Measurements from ENCODE around the gene NAA15. TPM values are rescaled to one million over a fixed set of nuclear protein-coding genes. Genes with fewer than 3 reads are reported as not detected.

The NAA15 gene
- total RNA-seq, 1 experiment from 2014 or later, result 55.0 TPM

DNA sequence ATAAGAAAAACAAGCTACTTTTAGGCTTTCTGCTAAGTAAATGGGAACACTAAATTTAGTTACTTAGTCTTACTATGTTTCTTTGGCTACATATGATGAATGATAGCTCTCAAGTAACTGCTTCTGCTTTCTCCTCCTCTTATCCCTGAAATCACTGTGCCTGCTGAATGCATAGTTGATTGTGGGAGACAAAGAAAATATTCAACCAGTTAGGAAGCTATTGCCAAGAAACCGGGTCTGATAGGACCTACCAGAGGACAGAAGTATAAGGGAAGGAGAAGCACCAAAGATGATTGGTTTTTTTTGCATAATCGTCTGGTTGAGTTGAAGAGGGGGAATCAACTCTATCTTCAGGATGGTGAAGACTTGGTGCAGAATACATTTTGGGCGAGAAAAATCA lies 29.0 kb downstream of the NAA15 start:
- BruUV-seq (replicated peaks), result no TSS peak
- in situ Hi-C loops (cut with HindIII; ENCODE audit: low pct_unique_long_range_greater_than_20kb, low sequenced_read_pairs) (no loop called here), intact Hi-C loops (cut with micrococcal nuclease; ENCODE audit: unreplicated experiment) (no loop called here)
- H3K4me1 ChIP-seq (ENCODE audit: control insufficient read depth, insufficient read depth, low read length), result no peaks in the 10 kb centered on the region; the same call in 1 of the 2 replicates
- CTCF ChIA-PET, result interaction anchor here (0.6 kb wide), 1 partner anchor 76 kb away, joined by 8 read pairs; no protein-coding TSS in a partner anchor
- no peak overlapping the region for H3K4me3 ChIP-seq (ENCODE audit: low read depth in 2 of 2, low read length in 2 of 2)
- POLR2A ChIA-PET, result no interaction called here
- ATAC-seq (no peak), DNase-seq (ENCODE audit: low read depth, low spot score) (no peak)
- no peaks in the 10 kb centered on the region for H3K27me3 ChIP-seq (ENCODE audit: control insufficient read depth, insufficient read depth, low read length)
- H3K9me3 ChIP-seq (ENCODE audit: control insufficient read depth, insufficient read depth, low read depth, low read length), result no peaks in the 10 kb centered on the region
- H3K36me3 ChIP-seq (ENCODE audit: control insufficient read depth, insufficient read depth, low read length), result no peaks in the 10 kb centered on the region; the same call in 1 of the 2 replicates
- TF ChIP-seq REST (IDR thresholded peaks at IDR 0.05; ENCODE audit: insufficient read depth in 1 of 2, low read depth in 2 of 2, low read length in 1 of 2), result no peak
- TF ChIP-seq CTCF (IDR thresholded peaks at IDR 0.05), result no peak
- no peak for TF ChIP-seq SIN3A (IDR thresholded peaks at IDR 0.05; ENCODE audit: borderline replicate concordance, insufficient read depth, low read depth, low read length)
- no peak for TF ChIP-seq POLR2AphosphoS5 (IDR thresholded peaks at IDR 0.05; ENCODE audit: low read depth, low read length)
- TF ChIP-seq TCF7L2 (IDR thresholded peaks at IDR 0.05; ENCODE audit: low read depth, low read length), result no peak
- H3K27ac ChIP-seq (ENCODE audit: low read length), result no peak overlapping the region

GRCh38 chr4:139331185-139331584 lies 29.9 kb downstream of the NAA15 start:
- no peaks in the 10 kb centered on the region for H3K27me3 ChIP-seq (ENCODE audit: control insufficient read depth, insufficient read depth, low read length)
- H3K36me3 ChIP-seq (ENCODE audit: control insufficient read depth, insufficient read depth, low read length), result no peaks in the 10 kb centered on the region; the same call in 1 of the 2 replicates
- ChIA-PET POLR2A (interaction anchor here (0.7 kb wide), 1 partner anchor 35 kb away, joined by 3 read pairs; no protein-coding TSS in a partner anchor), CTCF (no interaction called here)
- DNase-seq (ENCODE audit: low read depth, low spot score) (no peak), ATAC-seq (no peak)
- H3K9me3 ChIP-seq (ENCODE audit: control insufficient read depth, insufficient read depth, low read depth, low read length), result no peaks in the 10 kb centered on the region
- no TSS peak for BruUV-seq (replicated peaks)
- TF ChIP-seq SIN3A (IDR thresholded peaks at IDR 0.05; ENCODE audit: borderline replicate concordance, insufficient read depth, low read depth, low read length), result no peak
- TF ChIP-seq POLR2AphosphoS5 (IDR thresholded peaks at IDR 0.05; ENCODE audit: low read depth, low read length), result no peak
- no peak for TF ChIP-seq REST (IDR thresholded peaks at IDR 0.05; ENCODE audit: insufficient read depth in 1 of 2, low read depth in 2 of 2, low read length in 1 of 2)
- no peak for TF ChIP-seq TCF7L2 (IDR thresholded peaks at IDR 0.05; ENCODE audit: low read depth, low read length)
- TF ChIP-seq CTCF (IDR thresholded peaks at IDR 0.05), result no peak
- no peak overlapping the region for H3K4me3 ChIP-seq (ENCODE audit: low read depth in 2 of 2, low read length in 2 of 2)
- no peaks in the 10 kb centered on the region; the same call in 1 of the 2 replicates for H3K4me1 ChIP-seq (ENCODE audit: control insufficient read depth, insufficient read depth, low read length)
- H3K27ac ChIP-seq (ENCODE audit: low read length), result no peak overlapping the region
- in situ Hi-C loops (cut with HindIII; ENCODE audit: low pct_unique_long_range_greater_than_20kb, low sequenced_read_pairs), result no loop called here
- intact Hi-C loops (cut with micrococcal nuclease; ENCODE audit: unreplicated experiment), result no loop called here

All from Panc1 (cell line).